CD4-positive, alpha-beta T cell treated with Interleukin-12 subunit alpha and Interleukin-12 subunit beta, for 1 hour (primary cell): ENCODE results near the gene KIAA0513.
"Not testable (repeated sequence)": the region's sequence is repeated elsewhere in the genome, so short reads cannot be mapped to it uniquely, and the experiment has no call there.

Source experiments
- DNase-seq: peaks from one replicate; pipeline ENCODE4 v3.0.0-alpha.2; 2020

KIAA0513 gene

GRCh38 chr16:85052536-85052935, 24.9 kb downstream of the KIAA0513 start:
- no peak for DNase-seq

GRCh38 chr16:85054321-85054720, 26.7 kb downstream of the KIAA0513 start:
- not testable (repeated sequence) for DNase-seq

DNA sequence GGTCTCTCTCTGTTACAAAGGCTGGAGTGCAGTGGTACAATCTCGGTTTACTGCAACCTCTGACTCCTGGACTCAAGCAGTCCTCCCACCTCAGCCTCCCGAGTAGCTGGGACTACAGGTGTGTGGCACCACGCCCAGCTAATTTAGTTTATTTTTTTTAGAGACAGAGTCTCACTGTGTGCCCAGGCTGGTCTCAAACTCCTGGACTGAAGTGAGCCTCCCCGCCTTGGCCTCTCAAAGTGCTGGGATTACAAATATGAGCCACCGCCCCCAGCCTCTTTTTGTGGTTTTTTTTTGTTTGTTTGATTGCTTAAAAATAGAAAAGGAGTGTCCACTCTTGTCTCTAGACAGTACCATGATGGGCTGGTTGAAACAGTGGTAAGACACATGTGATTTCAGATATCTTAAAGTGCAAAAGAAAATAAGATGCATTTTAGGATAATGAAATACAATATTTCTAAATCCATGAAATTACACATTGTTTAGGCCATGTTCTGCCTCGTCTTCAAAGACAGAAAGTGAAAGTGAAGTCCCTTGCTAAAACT, 27.4 kb downstream of the KIAA0513 start:
- no peak for DNase-seq

- peak; percentile 85 for DNase-seq
Observed at GRCh38 chr16:85055493-85056210, 28.1 kb downstream of the KIAA0513 start.

GRCh38 chr16:85056211-85056748, 28.7 kb downstream of the KIAA0513 start:
- DNase-seq = peak; percentile 4

- DNase-seq = peak; percentile 3
Observed at GRCh38 chr16:85057212-85057889, 29.8 kb downstream of the KIAA0513 start.

DNA sequence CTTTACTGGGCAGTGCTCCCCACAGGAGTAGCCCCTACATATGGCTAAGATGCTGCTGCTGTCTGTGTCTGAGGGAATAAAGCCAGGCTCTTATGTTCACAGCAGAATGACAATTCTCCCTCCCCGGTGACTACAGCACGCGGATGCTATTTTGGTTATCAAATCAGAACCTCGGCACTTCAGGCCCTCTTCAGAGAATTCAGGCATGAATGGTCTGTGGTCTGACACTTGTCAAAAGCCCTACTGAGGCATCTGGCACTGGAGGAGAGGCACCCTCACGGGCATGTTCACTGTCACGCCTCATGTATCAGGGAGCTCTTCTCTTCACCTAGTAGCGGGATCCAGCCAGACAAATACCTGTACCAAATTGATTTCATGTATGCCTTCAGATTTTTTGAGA, 30.4 kb downstream of the KIAA0513 start:
- DNase-seq = no peak

- DNase-seq = no peak
Observed at GRCh38 chr16:85058909-85059308, 31.3 kb downstream of the KIAA0513 start.

- DNase-seq = peak; percentile 20
Observed at GRCh38 chr16:85061566-85061965, 34.0 kb downstream of the KIAA0513 start.

DNA sequence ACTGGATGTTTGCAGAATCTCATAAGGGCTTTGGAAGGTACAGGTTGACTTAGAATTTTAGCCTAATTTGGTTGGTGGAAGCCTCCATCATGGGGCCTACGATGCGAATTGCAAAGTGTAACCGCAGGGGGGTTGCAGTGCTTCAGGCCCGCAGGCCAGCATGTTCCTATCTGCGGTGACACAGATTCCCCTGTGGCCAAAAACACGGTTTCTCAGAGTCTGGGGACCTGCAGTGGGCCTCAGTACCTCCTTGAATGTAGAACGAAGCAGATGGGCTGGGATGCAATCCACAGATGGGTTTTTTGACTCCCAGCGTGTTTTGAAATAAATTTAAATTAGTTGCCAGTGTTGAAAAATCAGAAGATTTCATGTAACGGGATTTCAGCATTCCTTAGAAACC, 34.7 kb downstream of the KIAA0513 start:
- DNase-seq = no peak

GRCh38 chr16:85062845-85063244, 35.2 kb downstream of the KIAA0513 start:
- no peak for DNase-seq

DNA sequence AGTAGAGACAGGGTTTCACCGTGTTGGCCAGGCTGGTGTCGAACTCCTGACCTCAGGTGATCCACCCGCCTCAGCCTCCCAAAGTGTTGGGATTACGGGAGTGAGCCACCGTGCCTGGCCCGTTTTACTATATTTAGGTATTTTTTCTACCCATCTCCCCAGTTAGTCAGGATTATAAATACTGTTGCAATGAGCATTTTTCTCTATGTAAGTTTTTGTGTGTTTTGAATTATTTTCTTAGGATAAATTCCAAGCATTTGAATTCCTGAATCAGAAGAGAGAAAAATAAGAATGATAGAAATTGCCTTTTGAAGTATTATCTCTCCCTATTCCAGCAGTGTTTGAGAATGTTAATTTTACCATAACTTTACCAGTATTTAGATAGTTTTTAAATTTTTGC, 36.6 kb downstream of the KIAA0513 start:
- DNase-seq = no peak

DNA sequence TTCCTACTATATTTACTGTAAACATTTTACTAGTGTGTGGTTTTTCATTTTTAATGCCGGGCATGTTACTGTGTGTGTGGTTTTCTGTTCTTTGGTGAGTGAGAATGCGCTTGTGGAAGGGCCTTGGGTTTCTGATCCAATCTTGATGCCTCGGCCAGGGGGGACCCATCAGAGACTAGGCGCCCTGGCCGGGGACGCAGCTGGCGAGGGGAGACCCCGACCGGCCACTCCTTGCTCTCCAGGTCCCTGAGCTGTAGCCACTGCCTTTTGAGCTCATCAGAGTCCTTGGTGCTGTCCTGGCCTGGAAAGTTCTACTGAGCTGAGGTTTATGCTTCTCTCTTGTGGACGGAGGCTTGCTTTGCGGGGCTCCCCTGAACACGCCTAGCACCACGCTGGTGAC, 37.5 kb downstream of the KIAA0513 start:
- DNase-seq = no peak

DNA sequence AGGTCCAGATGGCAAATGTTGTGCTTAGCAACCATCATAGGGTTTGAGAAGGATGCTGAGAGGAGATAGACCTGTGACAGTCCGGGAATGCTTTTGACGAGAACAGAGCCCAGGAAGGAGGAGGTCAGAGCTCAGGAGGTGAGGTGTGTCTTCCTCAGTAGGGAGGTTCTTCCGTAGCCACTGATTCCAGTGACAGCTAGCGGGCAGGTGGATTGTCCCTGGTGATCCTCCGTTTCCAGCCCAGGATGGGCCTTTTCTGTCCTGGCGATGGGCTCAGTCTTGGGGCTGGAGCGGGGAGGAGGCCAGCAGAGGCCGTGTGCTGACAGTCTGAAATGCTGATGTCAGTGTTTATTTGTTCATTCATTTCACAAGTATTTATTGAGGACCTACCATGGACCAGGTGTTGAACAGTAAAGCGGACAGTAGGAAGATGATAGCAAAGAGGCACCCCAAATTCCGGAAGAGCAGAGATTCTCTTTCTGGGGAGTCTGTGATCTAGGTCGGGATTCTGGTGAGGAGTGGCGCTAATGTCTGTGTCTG, 38.8 kb downstream of the KIAA0513 start:
- DNase-seq = no peak

GRCh38 chr16:85067024-85067423, 39.4 kb downstream of the KIAA0513 start:
- DNase-seq = no peak

GRCh38 chr16:85067426-85067825, 39.8 kb downstream of the KIAA0513 start:
- no peak for DNase-seq

DNA sequence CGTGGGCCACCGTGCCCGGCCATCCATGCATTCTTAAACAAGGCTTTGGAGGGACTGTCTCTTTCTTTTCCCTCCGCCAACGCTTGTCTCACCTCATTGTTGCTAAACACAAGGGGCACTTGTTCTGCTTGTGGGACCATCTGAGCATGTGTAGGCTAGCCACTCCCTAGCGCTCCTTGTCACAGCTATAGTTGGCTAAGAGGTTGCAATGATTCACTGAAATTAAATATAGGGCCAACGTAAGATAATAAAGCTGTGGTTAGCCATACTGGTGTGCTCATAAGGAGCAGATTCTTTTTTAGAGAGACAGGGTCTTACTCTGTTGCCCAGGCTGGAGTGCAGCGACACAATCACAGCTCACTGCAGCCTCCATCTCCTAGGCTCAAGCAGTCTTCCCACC, 41.2 kb downstream of the KIAA0513 start:
- no peak for DNase-seq

- no peak for DNase-seq
Observed at GRCh38 chr16:85069171-85069570, 41.6 kb downstream of the KIAA0513 start.

DNA sequence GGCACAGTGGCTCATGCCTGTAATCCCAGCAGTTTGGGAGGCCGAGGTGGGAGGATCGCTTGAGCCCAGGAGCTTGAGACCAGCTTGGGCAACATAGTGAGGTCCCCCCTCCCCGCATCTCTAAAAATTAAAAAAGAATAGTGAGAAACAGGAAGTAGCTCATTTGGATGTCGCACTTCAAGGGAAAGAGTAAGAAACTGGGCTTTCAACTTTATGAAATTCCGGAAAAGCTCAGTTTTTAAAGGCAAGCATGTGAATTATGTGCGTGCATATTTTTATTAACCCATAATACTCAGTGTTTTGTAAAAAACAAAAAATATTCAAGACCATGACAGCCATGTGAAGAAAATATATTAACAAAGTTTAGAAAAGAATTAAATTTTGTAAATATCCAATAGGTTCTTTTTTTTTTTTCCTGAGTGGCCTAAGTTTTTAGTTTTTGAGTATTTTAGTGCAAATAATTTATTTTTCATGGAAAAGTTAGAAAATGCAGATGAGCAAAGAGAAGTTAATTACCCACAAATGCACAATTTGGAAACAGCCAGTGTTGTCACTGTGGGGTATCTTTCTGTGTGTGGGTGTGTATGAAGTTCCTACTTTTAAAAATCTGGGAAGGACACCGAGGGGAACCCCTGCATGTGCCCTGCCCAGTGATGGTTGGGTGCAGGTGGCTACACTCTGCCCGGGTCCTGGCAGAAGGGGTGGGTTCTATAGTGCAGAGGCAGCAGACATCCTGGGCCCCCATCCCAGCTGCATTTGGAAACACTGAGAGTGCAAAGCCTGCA, 44.7 kb downstream of the KIAA0513 start:
- DNase-seq = no peak

GRCh38 chr16:85072947-85073346, 45.4 kb downstream of the KIAA0513 start:
- no peak for DNase-seq

DNA sequence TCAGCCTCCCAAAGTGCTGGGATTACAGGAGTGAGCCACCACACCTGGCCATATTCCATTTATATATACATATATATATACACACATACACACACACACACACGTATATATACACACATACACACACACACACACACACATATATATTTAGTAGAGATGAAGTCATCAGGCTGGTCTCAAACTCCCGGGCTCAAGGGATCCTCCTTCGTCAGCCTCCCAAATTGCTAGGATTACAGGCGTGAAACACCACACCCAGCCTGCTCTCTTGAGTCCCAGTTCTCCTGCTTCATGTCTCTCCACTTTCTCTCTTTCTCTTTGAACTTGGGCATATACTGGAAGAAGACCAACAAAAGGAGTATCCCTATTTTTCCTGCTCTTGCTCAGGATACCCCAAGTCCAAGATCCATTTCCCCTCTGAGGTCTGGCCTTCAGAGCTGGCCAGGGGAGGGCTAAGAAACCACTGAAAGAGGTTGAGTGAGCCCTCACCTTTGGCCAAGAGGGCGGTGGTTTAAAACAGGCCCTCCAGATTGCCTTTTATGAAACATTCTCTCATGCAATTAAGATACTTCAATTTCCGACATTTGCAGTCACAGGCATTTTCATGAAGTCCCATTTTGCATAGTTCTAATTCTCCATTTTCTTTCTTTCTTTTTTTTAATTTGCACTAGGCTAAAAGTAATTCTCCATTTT, 46.8 kb downstream of the KIAA0513 start:
- DNase-seq = no peak

GRCh38 chr16:85075236-85075924, 47.8 kb downstream of the KIAA0513 start:
- DNase-seq = no peak
